MV-4-11 (cell line): ENCODE results near the gene CCDC87.

Experiments used
- DNase-seq: peaks from one replicate; lab custom pipeline; 2025; lab: John Stamatoyannopoulos, UW

Gene CCDC87

GRCh38 chr11:66579017-66579606, 13.8 kb downstream of the CCDC87 start:
- DNase-seq: peak; percentile 24

DNA sequence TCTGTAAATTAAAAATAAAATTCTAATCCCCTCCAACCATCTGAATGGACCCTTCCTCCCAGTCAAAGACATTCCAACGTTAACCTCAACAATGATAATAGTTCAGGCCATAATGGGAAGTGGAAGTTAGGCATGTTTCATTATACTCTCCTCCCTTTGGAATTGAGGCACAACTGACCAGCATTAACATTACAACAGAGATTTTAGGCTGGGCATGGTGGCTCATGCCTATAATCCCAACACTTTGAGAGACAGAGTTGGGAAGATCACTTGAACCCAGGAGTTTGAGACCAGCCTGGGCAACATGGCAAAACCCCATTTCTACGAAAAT, 22.0 kb downstream of the CCDC87 start:
- DNase-seq: no peak

GRCh38 chr11:66570079-66570849, 22.6 kb downstream of the CCDC87 start:
- no peak for DNase-seq

- DNase-seq: no peak
Measured at GRCh38 chr11:66569076-66569475, 23.8 kb downstream of the CCDC87 start.

DNA sequence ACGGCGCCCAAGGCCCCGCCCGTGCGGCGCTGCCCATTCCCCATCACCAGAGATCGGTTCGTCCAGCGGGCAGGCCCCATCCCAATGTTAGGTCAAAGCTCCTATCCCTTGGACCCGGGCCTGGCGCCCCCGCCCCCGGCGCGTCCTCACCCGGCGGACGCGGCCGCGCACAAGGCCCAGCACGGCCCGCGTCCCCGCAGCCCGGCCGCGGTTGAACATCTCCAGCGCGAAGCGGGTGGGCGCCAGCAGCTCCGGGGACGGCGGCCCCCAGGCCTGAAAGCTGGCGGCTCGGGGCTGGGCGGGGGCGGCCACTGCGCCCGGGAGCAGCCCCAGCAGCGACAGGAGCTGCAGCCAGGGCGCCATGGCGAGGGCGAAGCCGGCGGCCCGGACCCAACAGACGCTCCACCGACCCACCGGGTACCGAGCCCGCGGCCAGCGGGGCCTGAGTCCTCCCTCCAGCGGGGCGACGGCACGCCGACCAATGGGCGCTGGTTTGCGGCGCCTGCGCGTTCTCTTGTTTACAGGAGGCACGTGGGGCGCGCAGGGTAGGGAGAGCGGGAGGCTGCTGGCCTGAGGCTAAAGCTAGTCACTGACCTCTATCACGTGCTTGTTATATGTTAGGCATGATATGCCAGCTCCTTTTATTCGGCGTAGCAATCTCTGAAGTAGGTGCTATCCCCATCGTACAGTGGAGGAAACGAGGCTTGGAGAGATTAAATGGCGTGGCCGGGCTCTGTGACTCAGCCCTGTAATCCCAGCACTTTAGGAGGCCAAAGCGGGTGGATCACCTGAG, 24.5 kb downstream of the CCDC87 start, which contains the start of gene CTSF:
TSS of gene CTSF (minus strand) at position 483 of the 793 bp plus-strand sequence. CDS start at position 363, 120 bp downstream.
- DNase-seq: peak; percentile 49

GRCh38 chr11:66567787-66568123, 25.1 kb downstream of the CCDC87 start:
- no peak for DNase-seq

DNA sequence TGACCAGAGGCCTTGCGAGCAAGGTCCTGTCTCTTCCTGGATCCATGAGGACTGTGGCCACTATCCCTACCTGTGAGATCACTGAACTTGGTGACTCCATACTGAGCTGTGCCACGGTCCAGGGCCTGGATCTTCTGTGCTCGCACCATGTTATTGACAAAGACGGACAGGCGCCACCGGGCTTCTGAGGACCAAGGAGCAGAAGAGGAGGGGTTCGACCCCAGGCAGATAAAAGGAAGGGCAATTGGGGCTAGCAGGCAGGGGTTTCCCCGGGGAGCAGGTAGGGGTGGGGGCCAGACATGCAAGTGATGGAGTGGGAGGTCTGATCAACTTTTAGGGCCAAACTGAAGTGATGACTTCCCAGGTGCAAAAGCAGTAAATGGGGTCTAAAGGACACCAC, 26.6 kb downstream of the CCDC87 start:
- DNase-seq: no peak

DNA sequence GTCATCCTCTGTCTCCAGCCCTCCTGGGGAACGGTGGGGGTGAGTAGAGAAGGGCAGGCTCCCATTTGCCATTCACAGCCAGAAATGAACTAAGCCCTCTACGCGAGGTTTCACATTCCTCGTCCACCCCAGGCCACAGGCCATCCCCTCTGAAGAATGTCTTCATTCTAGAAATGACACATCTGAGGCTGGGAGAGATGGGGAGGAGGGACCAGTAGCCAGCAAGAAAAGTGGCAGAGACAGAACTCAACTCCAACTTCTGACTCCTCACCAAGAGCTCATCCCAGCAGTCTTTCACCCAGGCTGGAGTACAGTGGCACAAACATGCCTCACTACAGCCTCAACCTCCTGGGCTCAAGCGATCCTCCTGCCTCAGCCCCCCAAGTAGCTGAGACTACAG, 27.9 kb downstream of the CCDC87 start:
- DNase-seq: no peak

- no peak for DNase-seq
Measured at GRCh38 chr11:66564538-66564937, 28.3 kb downstream of the CCDC87 start.

DNA sequence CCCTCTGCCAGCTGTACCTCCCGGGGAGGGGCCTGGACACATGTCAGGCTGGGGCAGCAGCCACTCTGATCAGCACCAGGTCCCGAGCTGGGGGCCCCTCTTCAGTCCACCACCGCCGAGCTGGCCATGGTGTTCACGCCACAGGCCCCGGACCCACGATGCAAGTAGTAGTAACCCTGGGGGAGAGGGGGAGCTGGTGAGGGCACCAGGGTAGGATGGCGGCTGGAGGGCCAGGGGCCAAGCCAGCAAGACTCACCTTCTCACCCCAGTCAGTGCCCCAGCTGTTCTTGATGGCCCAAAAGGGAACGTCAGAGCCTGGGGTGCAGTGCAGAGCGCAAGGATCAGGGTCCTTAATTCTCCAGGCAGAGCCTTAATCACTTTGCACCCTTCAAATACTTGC, 29.0 kb downstream of the CCDC87 start:
- no peak for DNase-seq

DNA sequence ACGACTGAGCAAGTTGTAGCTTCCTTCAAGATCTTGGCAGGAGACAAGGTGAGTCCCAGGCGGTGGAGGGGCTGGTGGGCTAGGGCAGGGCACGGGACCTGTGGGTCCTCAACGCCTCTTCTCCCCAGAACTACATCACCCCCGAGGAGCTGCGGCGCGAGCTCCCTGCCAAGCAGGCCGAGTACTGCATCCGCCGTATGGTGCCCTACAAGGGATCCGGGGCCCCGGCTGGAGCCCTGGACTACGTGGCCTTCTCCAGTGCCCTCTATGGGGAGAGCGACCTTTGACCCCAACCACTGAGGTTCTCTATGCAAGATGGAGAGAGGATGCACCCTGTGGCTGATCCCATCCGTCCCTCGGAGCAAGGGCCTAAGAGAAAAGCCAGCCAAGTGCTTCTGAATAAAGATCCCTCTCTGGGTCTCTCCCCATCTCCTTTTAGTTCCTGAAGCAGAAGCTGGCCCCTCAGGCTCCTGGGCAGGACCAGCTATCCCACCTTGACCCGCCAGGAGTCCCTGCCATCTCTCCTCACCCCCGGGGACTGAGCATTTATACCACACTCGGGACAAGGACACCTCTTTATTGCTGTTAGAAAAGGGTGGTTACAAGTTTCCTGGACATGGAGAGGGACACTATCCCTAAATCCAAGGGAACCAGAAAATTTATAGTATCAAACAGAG, 29.8 kb downstream of the CCDC87 start:
- no peak for DNase-seq

GRCh38 chr11:66562275-66562674, 30.6 kb downstream of the CCDC87 start:
- no peak for DNase-seq

DNA sequence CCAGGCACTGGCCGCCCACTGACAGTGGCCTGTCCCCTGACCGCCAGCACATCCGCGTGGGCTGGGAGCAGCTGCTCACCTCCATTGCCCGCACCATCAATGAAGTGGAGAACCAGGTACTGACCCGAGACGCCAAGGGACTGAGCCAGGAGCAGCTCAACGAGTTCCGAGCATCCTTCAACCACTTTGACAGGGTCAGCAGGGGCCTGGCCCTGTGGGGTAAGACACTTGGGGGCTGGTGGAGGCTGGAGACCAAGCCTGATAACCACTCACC, 31.0 kb downstream of the CCDC87 start:
- no peak for DNase-seq

GRCh38 chr11:66561178-66561974, 31.5 kb downstream of the CCDC87 start:
- no peak for DNase-seq

GRCh38 chr11:66559866-66560676, 32.8 kb downstream of the CCDC87 start:
- DNase-seq: no peak

DNA sequence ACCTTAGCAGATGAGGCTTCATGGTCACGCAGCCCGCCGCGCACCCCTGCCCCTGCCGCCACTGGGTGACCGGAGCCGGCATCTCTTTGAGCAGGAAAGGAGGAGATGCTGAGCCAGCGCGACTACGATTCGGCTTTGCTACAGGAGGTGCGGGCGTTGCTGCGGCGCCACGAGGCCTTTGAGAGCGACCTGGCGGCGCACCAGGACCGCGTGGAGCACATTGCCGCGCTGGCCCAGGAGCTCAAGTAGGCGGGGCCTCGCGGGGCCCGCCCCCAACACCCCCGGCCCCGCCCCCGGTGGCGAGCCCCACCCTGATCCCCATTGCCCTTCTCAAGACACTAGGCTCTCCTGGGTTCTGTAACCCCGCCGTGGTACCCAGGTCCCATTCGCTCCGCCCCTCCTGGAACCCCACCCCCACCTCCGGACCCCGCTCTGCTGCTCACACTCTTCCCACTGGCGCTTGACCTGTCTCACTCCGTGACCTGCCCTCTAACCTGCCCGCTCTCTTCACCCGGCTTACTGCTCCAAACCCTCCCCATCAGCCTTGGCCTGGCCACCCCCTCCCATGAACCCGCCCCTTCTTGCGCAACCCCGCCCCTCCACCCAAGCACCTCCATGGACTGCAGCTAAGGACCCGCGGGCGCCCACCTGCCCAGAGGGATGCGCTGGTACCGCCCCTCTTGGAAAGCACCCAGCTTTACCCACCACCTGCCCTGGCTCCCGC, 33.6 kb downstream of the CCDC87 start:
- DNase-seq: no peak

GRCh38 chr11:66557733-66558326, 35.0 kb downstream of the CCDC87 start:
- no peak for DNase-seq

DNA sequence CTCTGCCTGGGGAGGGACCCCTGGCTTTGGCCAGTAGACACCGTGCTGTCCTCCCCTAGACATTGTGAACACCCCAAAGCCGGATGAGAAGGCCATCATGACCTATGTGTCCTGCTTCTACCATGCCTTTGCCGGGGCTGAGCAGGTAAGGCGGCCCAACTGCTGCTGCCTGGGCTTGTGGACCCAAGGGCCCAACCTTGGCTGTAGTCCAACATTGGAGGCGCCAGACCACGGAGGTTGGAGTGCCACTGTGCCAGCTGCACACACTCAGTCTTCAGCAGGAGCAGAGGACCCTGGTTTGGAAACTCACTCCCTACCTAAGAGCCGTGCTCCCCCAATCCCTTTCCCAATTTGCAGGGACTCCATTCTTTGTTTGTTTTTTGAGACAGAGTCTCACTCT, 36.8 kb downstream of the CCDC87 start:
- DNase-seq: no peak

DNA sequence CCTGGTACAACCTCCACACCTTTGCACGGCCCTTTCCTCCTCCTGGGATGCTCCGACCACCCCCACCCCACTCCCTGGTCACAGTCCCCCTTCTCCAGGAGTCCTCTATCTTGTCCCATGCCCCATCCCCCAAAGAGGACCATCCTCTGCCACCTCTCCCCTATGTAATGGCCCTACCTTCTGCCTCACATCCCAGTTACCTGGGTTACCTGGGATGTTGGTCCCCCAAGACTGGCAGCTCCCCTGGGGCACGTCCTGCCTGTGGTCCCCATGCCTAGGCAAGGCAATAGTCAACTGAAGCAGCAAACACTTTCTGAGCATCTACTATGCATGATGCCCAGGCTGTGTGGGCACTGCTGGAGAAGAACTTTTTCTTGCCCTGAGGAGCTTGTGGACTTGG, 37.4 kb downstream of the CCDC87 start:
- DNase-seq: no peak

- no peak for DNase-seq
Measured at GRCh38 chr11:66554602-66555001, 38.3 kb downstream of the CCDC87 start.
